ENCODE measurements around the gene HFM1.
"Not testable (repeated sequence)": the region's sequence is repeated elsewhere in the genome, so short reads cannot be mapped to it uniquely, and the experiment has no call there.

The HFM1 gene

GRCh38 chr1:91374086-91374485 is 30.6 kb downstream of the HFM1 start:
- DNase-seq (ENCODE audit: low read depth in 2 of 2), result no peak

GRCh38 chr1:91372230-91372629 is 32.4 kb downstream of the HFM1 start:
- DNase-seq (ENCODE audit: low read depth in 2 of 2), result not testable (repeated sequence)

GRCh38 chr1:91349524-91349923 is 55.1 kb downstream of the HFM1 start:
- DNase-seq (ENCODE audit: low read depth in 2 of 2), result no peak

GRCh38 chr1:91346824-91347223 is 57.8 kb downstream of the HFM1 start:
- no peak for DNase-seq (ENCODE audit: low read depth in 2 of 2)

GRCh38 chr1:91345395-91346005 is 59.1 kb downstream of the HFM1 start:
- DNase-seq (ENCODE audit: low read depth in 2 of 2), result no peak

- no peak for DNase-seq (ENCODE audit: low read depth in 2 of 2)
Measured at GRCh38 chr1:91338501-91338900, 66.1 kb downstream of the HFM1 start.

- no peak for DNase-seq (ENCODE audit: low read depth in 2 of 2)
Measured at GRCh38 chr1:91335603-91336002, 69.0 kb downstream of the HFM1 start.

- no peak for DNase-seq (ENCODE audit: low read depth in 2 of 2)
Measured at GRCh38 chr1:91334856-91335255, 69.8 kb downstream of the HFM1 start.

- no peak for DNase-seq (ENCODE audit: low read depth in 2 of 2)
Measured at GRCh38 chr1:91325456-91325855, 79.2 kb downstream of the HFM1 start.

- DNase-seq (ENCODE audit: low read depth in 2 of 2), result no peak
Measured at GRCh38 chr1:91314643-91315042, 90.0 kb downstream of the HFM1 start.

GRCh38 chr1:91311672-91312071 is 93.0 kb downstream of the HFM1 start:
- no peak for DNase-seq (ENCODE audit: low read depth in 2 of 2)

GRCh38 chr1:91308544-91308943 is 96.1 kb downstream of the HFM1 start:
- DNase-seq (ENCODE audit: low read depth in 2 of 2), result no peak

GRCh38 chr1:91307784-91308409 is 96.7 kb downstream of the HFM1 start:
- DNase-seq (ENCODE audit: low read depth in 2 of 2), result no peak

- no peak for DNase-seq (ENCODE audit: low read depth in 2 of 2)
Measured at GRCh38 chr1:91303165-91303564, 101.5 kb downstream of the HFM1 start.

GRCh38 chr1:91288843-91289553 is 115.6 kb downstream of the HFM1 start:
- not testable (repeated sequence) for DNase-seq (ENCODE audit: low read depth in 2 of 2)

GRCh38 chr1:91286962-91287317 is 117.7 kb downstream of the HFM1 start:
- DNase-seq (ENCODE audit: low read depth in 2 of 2), result not testable (repeated sequence)

GRCh38 chr1:91286259-91286961 is 118.2 kb downstream of the HFM1 start:
- DNase-seq (ENCODE audit: low read depth in 2 of 2), result not testable (repeated sequence)

- no peak for DNase-seq (ENCODE audit: low read depth in 2 of 2)
Measured at GRCh38 chr1:91283421-91283726, 121.3 kb downstream of the HFM1 start.

GRCh38 chr1:91282695-91283420 is 121.8 kb downstream of the HFM1 start:
- peak; percentile 26 to 31 for DNase-seq (ENCODE audit: low read depth in 2 of 2)

GRCh38 chr1:91281782-91282181 is 122.9 kb downstream of the HFM1 start:
- DNase-seq (ENCODE audit: low read depth in 2 of 2), result no peak

- DNase-seq (ENCODE audit: low read depth in 2 of 2), result no peak
Measured at GRCh38 chr1:91278754-91279153, 125.9 kb downstream of the HFM1 start.

GRCh38 chr1:91273875-91274274 is 130.8 kb downstream of the HFM1 start:
- no peak for DNase-seq (ENCODE audit: low read depth in 2 of 2)

All from fibroblast of skin of left biceps (primary cell).